SK-N-SH (cell line): ENCODE measurements around the gene GOLGA5. TPM values are rescaled to one million over a fixed set of nuclear protein-coding genes. Genes with fewer than 3 reads are reported as not detected.

ENCODE experiments used
- CTCF ChIA-PET: fragments of 300-600, 350-600 bp; formaldehyde crosslinking; extraction: SDS; loops from one replicate; lab custom pipeline; 2021; lab: Yijun Ruan, JAX
- POLR2A ChIA-PET: fragments of 350-600 bp; sonication (Branson Sonifier 250); formaldehyde crosslinking; extraction: SDS; loops from one replicate; lab custom pipeline; 2020; ENCODE audit warnings: antibody characterized with exemption, inconsistent platforms; lab: Yijun Ruan, JAX
- DNase-seq: peaks from one replicate; pipeline ENCODE4 v3.0.0; 2012
- H2AFZ ChIP-seq: fragments of 200-600 bp; sonication (generic); 2 replicates; pipeline ENCODE4 v1.8.1; 2016; ENCODE audit warnings: antibody characterized with exemption, mild to moderate bottlenecking, low read depth
- H3F3A ChIP-seq: fragments of 200-600 bp; sonication (generic); replicated peaks from 2 replicates; pipeline ENCODE3; 2016; ENCODE audit warnings: antibody characterized with exemption, mild to moderate bottlenecking; ENCODE audit not compliant: insufficient read depth
- H3K27ac ChIP-seq, 2 experiments: fragments of 200-500 bp in 1 of 2; fragments of 200-600 bp in 1 of 2; sonication (Bioruptor generic) in 1 of 2; sonication (generic), shearing (Covaris generic) in 1 of 2; 2 replicates each; pipeline versions ENCODE4 v1.5.1 to v1.6.1; 2014 to 2016; ENCODE audit warnings: low read depth in 2 of 2, inconsistent platforms in 1 of 2, low read length in 1 of 2, mild to moderate bottlenecking in 1 of 2, mixed read lengths in 1 of 2
- H3K27me3 ChIP-seq: fragments of 200-600 bp; sonication (generic), shearing (Covaris generic); 2 replicates; pipeline ENCODE4 v1.6.1; 2016; ENCODE audit warnings: mixed run types; ENCODE audit not compliant: insufficient read depth
- H3K36me3 ChIP-seq, 2 experiments: fragments of 200-500 bp in 1 of 2; fragments of 200-600 bp in 1 of 2; sonication (Bioruptor generic) in 1 of 2; sonication (generic) in 1 of 2; replicated peaks in 1 of 2; 2 replicates each; pipeline versions ENCODE3 to v1.5.1; 2014 to 2016; ENCODE audit warnings: low read length in 1 of 2, mild to moderate bottlenecking in 1 of 2; ENCODE audit not compliant: insufficient read depth in 2 of 2, control insufficient read depth in 1 of 2
- H3K4me1 ChIP-seq, 2 experiments: fragments of 200-500 bp in 1 of 2; fragments of 200-600 bp in 1 of 2; sonication (Bioruptor generic) in 1 of 2; sonication (generic), shearing (Covaris generic) in 1 of 2; 2 replicates each; pipeline versions ENCODE4 v1.5.1 to v1.6.1; 2014 to 2016; ENCODE audit warnings: low read depth in 1 of 2, low read length in 1 of 2, mixed run types in 1 of 2; ENCODE audit not compliant: insufficient read depth in 2 of 2, control insufficient read depth in 1 of 2
- H3K4me2 ChIP-seq: fragments of 200-600 bp; sonication (generic), shearing (Covaris generic); 2 replicates; pipeline ENCODE4 v1.6.1; 2017; ENCODE audit warnings: mixed run types
- H3K4me3 ChIP-seq, 2 experiments: fragments of 200-500 bp in 1 of 2; fragments of 200-600 bp in 1 of 2; sonication (Bioruptor generic) in 1 of 2; sonication (generic), shearing (Covaris generic) in 1 of 2; 2 replicates each; pipeline versions ENCODE4 v1.5.1 to v1.8.1; 2014 to 2016; ENCODE audit warnings: low read depth in 2 of 2, inconsistent platforms in 1 of 2, low read length in 1 of 2, mild to moderate bottlenecking in 1 of 2, mixed read lengths in 1 of 2, moderate library complexity in 1 of 2
- H3K79me2 ChIP-seq: fragments of 200-600 bp; sonication (generic); 2 replicates; pipeline ENCODE4 v1.8.1; 2017; ENCODE audit warnings: mild to moderate bottlenecking; ENCODE audit not compliant: insufficient read depth
- H3K9ac ChIP-seq: fragments of 200-600 bp; sonication (generic); 2 replicates; pipeline ENCODE4 v1.6.1; 2017; ENCODE audit warnings: mixed run types
- H3K9me2 ChIP-seq: fragments of 200-600 bp; sonication (generic); 2 replicates; pipeline ENCODE4 v1.6.1; 2017; ENCODE audit warnings: mixed run types
- H3K9me3 ChIP-seq: fragments of 200-600 bp; sonication (generic); 2 replicates; pipeline ENCODE4 v1.6.1; 2017; ENCODE audit warnings: mixed run types, mild to moderate bottlenecking, moderate library complexity
- H4K20me1 ChIP-seq: fragments of 200-600 bp; sonication (generic); 2 replicates; pipeline ENCODE4 v1.6.1; 2017; ENCODE audit warnings: mild to moderate bottlenecking, mixed run types; ENCODE audit not compliant: insufficient read depth
- EP300 ChIP-seq, 2 experiments: IDR thresholded peaks; 2 replicates each; pipeline versions ENCODE4 v1.4.0 to v1.6.1; 2012; ENCODE audit warnings: borderline replicate concordance in 1 of 2, low read depth in 1 of 2, low read length in 1 of 2
- EZH2phosphoT487 ChIP-seq: fragments of 200-600 bp; sonication (generic); IDR thresholded peaks from 2 replicates; pipeline ENCODE4 v1.6.1; 2017; ENCODE audit warnings: low read depth, mixed run types, mild to moderate bottlenecking, antibody characterized with exemption, moderate library complexity, borderline replicate concordance
- FOXJ3 ChIP-seq: sonication (generic); formaldehyde crosslinking; IDR thresholded peaks from 2 replicates; pipeline ENCODE4 v1.5.1; 2020; ENCODE audit warnings: mild to moderate bottlenecking, missing genetic modification reagents
- FOXM1 ChIP-seq: IDR thresholded peaks from 2 replicates; pipeline ENCODE4 v1.4.0; 2012; ENCODE audit warnings: low read depth, mild to moderate bottlenecking
- GABPA ChIP-seq: IDR thresholded peaks from 2 replicates; pipeline ENCODE4 v1.4.0; 2012; ENCODE audit warnings: low read depth, mild to moderate bottlenecking
- JUND ChIP-seq: IDR thresholded peaks from 2 replicates; pipeline ENCODE4 v1.4.0; 2012
- MEF2A ChIP-seq: IDR thresholded peaks from 2 replicates; pipeline ENCODE4 v1.4.0; 2012; ENCODE audit warnings: low read depth, borderline replicate concordance
- MXI1 ChIP-seq: IDR thresholded peaks from 2 replicates; pipeline ENCODE4 v1.6.1; 2012; ENCODE audit warnings: mild to moderate bottlenecking, low read depth, low read length, improper control_type of control experiment
- NRF1 ChIP-seq: IDR thresholded peaks from 2 replicates; pipeline ENCODE4 v1.6.1; 2012; ENCODE audit warnings: low read depth, mild to moderate bottlenecking, low read length
- POLR2AphosphoS5 ChIP-seq: IDR thresholded peaks from 2 replicates; pipeline ENCODE4 v1.6.1; 2012; ENCODE audit warnings: low read depth, low read length
- RFX5 ChIP-seq: IDR thresholded peaks from 2 replicates; pipeline ENCODE4 v1.6.1; 2012; ENCODE audit warnings: mild to moderate bottlenecking, improper control_type of control experiment, low read length
- RXRA ChIP-seq: IDR thresholded peaks from 2 replicates; pipeline ENCODE4 v1.4.0; 2012; ENCODE audit warnings: low read depth, mild to moderate bottlenecking, borderline replicate concordance
- SIN3A ChIP-seq: IDR thresholded peaks from 2 replicates; pipeline ENCODE4 v1.6.1; 2012; ENCODE audit warnings: low read depth, mild to moderate bottlenecking, low read length, moderate library complexity, borderline replicate concordance
- TAF1 ChIP-seq: IDR thresholded peaks from 2 replicates; pipeline ENCODE4 v1.6.1; 2012; ENCODE audit warnings: low read depth, mild to moderate bottlenecking, low read length, moderate library complexity, borderline replicate concordance
- TEAD4 ChIP-seq: IDR thresholded peaks from 2 replicates; pipeline ENCODE4 v1.4.0; 2012; ENCODE audit warnings: mild to moderate bottlenecking, borderline replicate concordance; ENCODE audit not compliant: insufficient read depth
- YY1 ChIP-seq: IDR thresholded peaks from 2 replicates; pipeline ENCODE4 v1.4.0; 2012; ENCODE audit warnings: low read depth, mild to moderate bottlenecking
- WGBS: methylation state at CpG from one replicate; pipeline ENCODE4 v1.1.6; 2017; ENCODE audit warnings: low lambda C conversion rate; 5-methylcytosine and 5-hydroxymethylcytosine counted together
- polyA plus RNA-seq, 3 experiments: library from polyadenylated mRNA; depleted of rRNA; stranded (reverse); fragments of >200 nt; gene quantifications; 2 replicates each; pipeline ENCODE4 v1.2.3, GENCODE V29; 2012
- TF ChIP-seq, protein P1 (sequence below): fragments of 150-350 bp; IDR thresholded peaks from 2 replicates; pipeline ENCODE4 v1.6.1; 2016; ENCODE audit warnings: mild to moderate bottlenecking, low read depth, low read length
- TF ChIP-seq, protein P2 (sequence below): IDR thresholded peaks from 2 replicates; pipeline ENCODE4 v1.4.0; 2012; ENCODE audit warnings: low read depth, borderline replicate concordance
- TF ChIP-seq, protein P3 (sequence below): fragments of 200-600 bp; sonication (generic); IDR thresholded peaks from 2 replicates; pipeline ENCODE4 v1.6.1; 2017; ENCODE audit warnings: antibody characterized with exemption, mild to moderate bottlenecking, moderate library complexity
- TF ChIP-seq, protein P4 (sequence below): IDR thresholded peaks from 2 replicates; pipeline ENCODE4 v1.4.0; 2012; ENCODE audit warnings: low read depth

Gene GOLGA5
- polyA plus RNA-seq, 1 of the 3 experiments (the other 2 are of a cell fraction), result 25.6 TPM

DNA sequence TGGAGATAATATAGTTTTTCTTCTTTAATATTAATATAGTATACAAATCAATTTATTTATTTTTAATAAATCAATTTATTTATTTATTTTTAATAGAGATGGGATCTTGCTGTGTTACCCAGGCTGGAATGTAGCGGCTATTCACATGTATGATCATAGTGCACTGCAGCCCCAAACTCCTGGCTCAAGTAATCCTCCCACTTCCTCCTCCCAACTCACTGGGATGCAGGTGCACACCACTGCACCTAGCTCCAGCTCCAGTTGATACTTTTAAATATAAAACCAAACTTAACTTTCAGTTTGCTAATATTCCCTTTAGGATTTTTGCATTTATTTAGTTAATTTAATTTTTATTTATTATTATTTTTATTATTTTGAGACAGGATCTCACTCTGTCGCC lies 8.6 kb downstream of the GOLGA5 start:
- peaks cover 40 to 45% of the 10 kb centered on the region in 2 experiments for H3K36me3 ChIP-seq
- H3K79me2 ChIP-seq, result peaks cover 91% of the 10 kb centered on the region
- H2AFZ ChIP-seq, result no peak overlapping the region
- H3K27ac ChIP-seq, result no peak overlapping the region
- no peaks in the 10 kb centered on the region for H3K9me2 ChIP-seq
- ChIA-PET POLR2A (no interaction called here), CTCF (no interaction called here)
- H3K4me2 ChIP-seq, result no peak overlapping the region
- no peaks in the 10 kb centered on the region for H3K9me3 ChIP-seq
- peaks cover 49% of the 10 kb centered on the region for H4K20me1 ChIP-seq
- WGBS, result 98% methylated on average over 2 of the region's 2 CpGs
- no peak overlapping the region for H3K4me3 ChIP-seq
- peaks cover 2 to 11% of the 10 kb centered on the region in 2 experiments; a peak in 3 of 4 replicates for H3K4me1 ChIP-seq
- no peaks in the 10 kb centered on the region for H3F3A ChIP-seq
- DNase-seq, result no peak
- H3K27me3 ChIP-seq, result no peaks in the 10 kb centered on the region
- H3K9ac ChIP-seq, result no peak overlapping the region
- no peak for TF ChIP-seq POLR2AphosphoS5
- TF ChIP-seq, protein P1, sequence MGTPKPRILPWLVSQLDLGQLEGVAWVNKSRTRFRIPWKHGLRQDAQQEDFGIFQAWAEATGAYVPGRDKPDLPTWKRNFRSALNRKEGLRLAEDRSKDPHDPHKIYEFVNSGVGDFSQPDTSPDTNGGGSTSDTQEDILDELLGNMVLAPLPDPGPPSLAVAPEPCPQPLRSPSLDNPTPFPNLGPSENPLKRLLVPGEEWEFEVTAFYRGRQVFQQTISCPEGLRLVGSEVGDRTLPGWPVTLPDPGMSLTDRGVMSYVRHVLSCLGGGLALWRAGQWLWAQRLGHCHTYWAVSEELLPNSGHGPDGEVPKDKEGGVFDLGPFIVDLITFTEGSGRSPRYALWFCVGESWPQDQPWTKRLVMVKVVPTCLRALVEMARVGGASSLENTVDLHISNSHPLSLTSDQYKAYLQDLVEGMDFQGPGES, result no peak
- TF ChIP-seq TEAD4, result no peak
- TF ChIP-seq MEF2A, result no peak
- no peak for TF ChIP-seq NRF1
- TF ChIP-seq, protein P2, sequence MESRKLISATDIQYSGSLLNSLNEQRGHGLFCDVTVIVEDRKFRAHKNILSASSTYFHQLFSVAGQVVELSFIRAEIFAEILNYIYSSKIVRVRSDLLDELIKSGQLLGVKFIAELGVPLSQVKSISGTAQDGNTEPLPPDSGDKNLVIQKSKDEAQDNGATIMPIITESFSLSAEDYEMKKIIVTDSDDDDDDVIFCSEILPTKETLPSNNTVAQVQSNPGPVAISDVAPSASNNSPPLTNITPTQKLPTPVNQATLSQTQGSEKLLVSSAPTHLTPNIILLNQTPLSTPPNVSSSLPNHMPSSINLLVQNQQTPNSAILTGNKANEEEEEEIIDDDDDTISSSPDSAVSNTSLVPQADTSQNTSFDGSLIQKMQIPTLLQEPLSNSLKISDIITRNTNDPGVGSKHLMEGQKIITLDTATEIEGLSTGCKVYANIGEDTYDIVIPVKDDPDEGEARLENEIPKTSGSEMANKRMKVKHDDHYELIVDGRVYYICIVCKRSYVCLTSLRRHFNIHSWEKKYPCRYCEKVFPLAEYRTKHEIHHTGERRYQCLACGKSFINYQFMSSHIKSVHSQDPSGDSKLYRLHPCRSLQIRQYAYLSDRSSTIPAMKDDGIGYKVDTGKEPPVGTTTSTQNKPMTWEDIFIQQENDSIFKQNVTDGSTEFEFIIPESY, result no peak
- no peak for TF ChIP-seq TAF1
- TF ChIP-seq RFX5, result no peak
- TF ChIP-seq GABPA, result no peak
- TF ChIP-seq RXRA, result no peak
- TF ChIP-seq EP300 (IDR thresholded peaks at IDR 0.05; ENCODE audit: borderline replicate concordance in 1 of 2, low read depth in 1 of 2, low read length in 1 of 2), result no peak
- no peak for TF ChIP-seq JUND
- TF ChIP-seq, protein P3, sequence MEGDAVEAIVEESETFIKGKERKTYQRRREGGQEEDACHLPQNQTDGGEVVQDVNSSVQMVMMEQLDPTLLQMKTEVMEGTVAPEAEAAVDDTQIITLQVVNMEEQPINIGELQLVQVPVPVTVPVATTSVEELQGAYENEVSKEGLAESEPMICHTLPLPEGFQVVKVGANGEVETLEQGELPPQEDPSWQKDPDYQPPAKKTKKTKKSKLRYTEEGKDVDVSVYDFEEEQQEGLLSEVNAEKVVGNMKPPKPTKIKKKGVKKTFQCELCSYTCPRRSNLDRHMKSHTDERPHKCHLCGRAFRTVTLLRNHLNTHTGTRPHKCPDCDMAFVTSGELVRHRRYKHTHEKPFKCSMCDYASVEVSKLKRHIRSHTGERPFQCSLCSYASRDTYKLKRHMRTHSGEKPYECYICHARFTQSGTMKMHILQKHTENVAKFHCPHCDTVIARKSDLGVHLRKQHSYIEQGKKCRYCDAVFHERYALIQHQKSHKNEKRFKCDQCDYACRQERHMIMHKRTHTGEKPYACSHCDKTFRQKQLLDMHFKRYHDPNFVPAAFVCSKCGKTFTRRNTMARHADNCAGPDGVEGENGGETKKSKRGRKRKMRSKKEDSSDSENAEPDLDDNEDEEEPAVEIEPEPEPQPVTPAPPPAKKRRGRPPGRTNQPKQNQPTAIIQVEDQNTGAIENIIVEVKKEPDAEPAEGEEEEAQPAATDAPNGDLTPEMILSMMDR, result no peak
- TF ChIP-seq SIN3A, result no peak
- TF ChIP-seq, protein P4, sequence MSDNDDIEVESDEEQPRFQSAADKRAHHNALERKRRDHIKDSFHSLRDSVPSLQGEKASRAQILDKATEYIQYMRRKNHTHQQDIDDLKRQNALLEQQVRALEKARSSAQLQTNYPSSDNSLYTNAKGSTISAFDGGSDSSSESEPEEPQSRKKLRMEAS, result no peak
- no peak for TF ChIP-seq EZH2phosphoT487
- no peak for TF ChIP-seq MXI1
- TF ChIP-seq FOXM1, result no peak
- no peak for TF ChIP-seq FOXJ3 (CRISPR knock-in tag)
- no peak for TF ChIP-seq YY1
